ENCODE results near the gene SP1. TPM values are rescaled to one million over a fixed set of nuclear protein-coding genes. Genes with fewer than 3 reads are reported as not detected.

Gene SP1
- total and polyA plus RNA-seq, 9 of the 15 experiments (the other 6 are each of a cell fraction or from before 2014, with no cell fraction given) = 8.0 to 65.5 (median 41.6) TPM

- TF ChIP-seq AFF1 (IDR thresholded peaks at IDR 0.05; ENCODE audit: low read depth in 1 of 2, partially characterized antibody in 2 of 2) (no peak), MCM7 (IDR thresholded peaks at IDR 0.05) (no peak), ATF2 (CRISPR knock-in tag; IDR thresholded peaks at IDR 0.05) (no peak), HIVEP1 (CRISPR knock-in tag; IDR thresholded peaks at IDR 0.05) (no peak), ZNF23 (CRISPR knock-in tag; IDR thresholded peaks at IDR 0.05) (no peak), RFX5 (IDR thresholded peaks at IDR 0.05; ENCODE audit: low read depth, low read length) (no peak), CTCFL (IDR thresholded peaks at IDR 0.05; ENCODE audit: borderline replicate concordance, insufficient read depth, low read depth, low read length, poor library complexity, severe bottlenecking) (no peak), SP2 (IDR thresholded peaks at IDR 0.05; ENCODE audit: extremely low read depth, low read depth, low read length, poor library complexity, severe bottlenecking) (no peak), E2F1 (CRISPR knock-in tag; IDR thresholded peaks at IDR 0.05) (no peak), ZBTB12 (CRISPR knock-in tag; IDR thresholded peaks at IDR 0.05) (no peak), ATF7 (IDR thresholded peaks at IDR 0.05) (no peak), GTF2F1 (IDR thresholded peaks at IDR 0.05; ENCODE audit: low read depth, low read length) (no peak), ZNF263 (CRISPR knock-in tag; IDR thresholded peaks at IDR 0.05; ENCODE audit: borderline replicate concordance) (no peak), SAFB2 (IDR thresholded peaks at IDR 0.05; ENCODE audit: borderline replicate concordance, low read depth, low read length, severe bottlenecking) (no peak), NR2C2 (CRISPR knock-in tag; IDR thresholded peaks at IDR 0.05) (no peak), NR2C2 (tag; IDR thresholded peaks at IDR 0.05) (no peak; the same call in 1 of the 2 replicates), ZNF76 (CRISPR knock-in tag; IDR thresholded peaks at IDR 0.05; ENCODE audit: borderline replicate concordance) (no peak)
Observed at GRCh38 chr12:53380104-53380793, at the start of gene SP1 (continued).
